Endothelial cell of umbilical vein (primary cell): ENCODE results near the gene ZNF680.

Experiments used
- CTCF ChIP-seq, 2 donors: IDR thresholded peaks; 1 replicate in 1 of 2; 2 replicates in 1 of 2; pipeline ENCODE4 v1.5.1; 2011; ENCODE audit warnings: low read length in 2 of 2, mild to moderate bottlenecking in 2 of 2, moderate library complexity in 2 of 2, control low read depth in 1 of 2, inconsistent platforms in 1 of 2, low read depth in 1 of 2; ENCODE audit not compliant: insufficient read depth in 1 of 2; ENCODE audit errors: extremely low read depth in 1 of 2
- POLR2A ChIP-seq: IDR thresholded peaks from 2 replicates; pipeline ENCODE4 v1.6.1; 2012; ENCODE audit warnings: low read depth, mild to moderate bottlenecking, control low read depth, low read length

- no peak for TF ChIP-seq CTCF (IDR thresholded peaks at IDR 0.05; ENCODE audit: extremely low read depth in 1 of 2, insufficient read depth in 1 of 2, low read depth in 1 of 2, low read length in 2 of 2)
- TF ChIP-seq POLR2A, result no peak
Measured at GRCh38 chr7:64574540-64575099, 11.7 kb upstream of the ZNF680 start.
